ENCODE measurements around the gene DCPS. TPM values are rescaled to one million over a fixed set of nuclear protein-coding genes. Genes with fewer than 3 reads are reported as not detected.
"Not testable (repeated sequence)": the region's sequence is repeated elsewhere in the genome, so short reads cannot be mapped to it uniquely, and the experiment has no call there.

Gene DCPS
- polyA plus RNA-seq, 12 donors: 12.6 to 21.4 (median 17.9) TPM; not detected in 1

GRCh38 chr11:126341760-126342161, 37.9 kb downstream of the DCPS start:
- DNase-seq: no peak

- no peak for DNase-seq
Observed at GRCh38 chr11:126343051-126343450, 39.2 kb downstream of the DCPS start.

- no peak for DNase-seq
Observed at GRCh38 chr11:126344141-126345080, 40.6 kb downstream of the DCPS start.

GRCh38 chr11:126345283-126345682, 41.4 kb downstream of the DCPS start:
- DNase-seq: no peak

GRCh38 chr11:126345759-126346585, 42.1 kb downstream of the DCPS start:
- DNase-seq: no peak

- no peak for DNase-seq
Observed at GRCh38 chr11:126346586-126346940, 42.7 kb downstream of the DCPS start.

GRCh38 chr11:126346946-126347345, 43.1 kb downstream of the DCPS start:
- not testable (repeated sequence) for DNase-seq

- no peak for DNase-seq
Observed at GRCh38 chr11:126347751-126348668, 44.1 kb downstream of the DCPS start.

GRCh38 chr11:126348806-126349582, 45.1 kb downstream of the DCPS start:
- peak; percentile 74 for DNase-seq

- no peak for DNase-seq
Observed at GRCh38 chr11:126350836-126351235, 47.0 kb downstream of the DCPS start.

GRCh38 chr11:126352163-126352562, 48.3 kb downstream of the DCPS start:
- DNase-seq: no peak

- DNase-seq: no peak
Observed at GRCh38 chr11:126352934-126353801, 49.3 kb downstream of the DCPS start.

GRCh38 chr11:126354631-126355323, 50.9 kb downstream of the DCPS start:
- DNase-seq: no peak

GRCh38 chr11:126355324-126355925, 51.6 kb downstream of the DCPS start, which contains the start of gene ST3GAL4:
ST3GAL4 (plus strand) TSS chr11:126355686; CDS start chr11:126406156, 50,470 bp downstream.
- peak; percentile 78 for DNase-seq

GRCh38 chr11:126355926-126356897, 52.4 kb downstream of the DCPS start:
- DNase-seq: no peak

GRCh38 chr11:126357055-126357962, 53.4 kb downstream of the DCPS start:
- no peak for DNase-seq
